ENCODE measurements around the gene EML6.

Gene EML6

DNA sequence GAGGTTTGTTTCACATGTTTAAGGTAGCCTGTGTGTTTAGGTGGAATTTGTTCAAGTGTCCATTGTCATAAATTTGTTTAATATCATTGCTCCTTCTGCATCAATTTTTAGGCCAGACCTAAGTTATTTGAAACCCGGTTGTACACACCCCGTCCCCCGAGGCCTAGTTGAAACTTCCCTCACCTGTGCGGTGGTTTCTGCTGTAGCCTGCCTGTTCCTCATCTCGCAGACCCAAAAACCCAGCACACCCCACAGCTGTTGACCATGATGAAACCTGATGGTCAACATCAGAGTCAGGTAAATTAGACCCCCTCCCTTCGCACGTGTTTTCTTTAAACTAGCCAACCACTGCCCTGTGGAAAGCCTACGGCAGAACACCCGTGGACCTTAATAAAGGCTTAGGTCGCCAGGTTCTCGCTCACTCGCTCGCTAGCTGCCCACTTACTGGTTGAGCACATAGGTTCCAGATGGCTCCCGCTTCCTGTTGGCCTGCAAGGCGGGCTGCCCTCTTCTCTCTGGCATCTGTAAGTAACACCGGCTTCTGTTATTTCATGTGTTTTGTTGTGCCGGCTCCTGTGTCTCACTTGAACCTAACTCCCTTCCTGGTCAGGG is 64.4 kb downstream of the EML6 start:
- H3K36me3 Mint-ChIP-seq, result no peaks in the 10 kb centered on the region
- H3K27me3 Mint-ChIP-seq, result no peaks in the 10 kb centered on the region
- peak; percentile 85 for ATAC-seq
- peaks cover 39% of the 10 kb centered on the region for H3K4me1 Mint-ChIP-seq
- H3K4me3 Mint-ChIP-seq, result peak overlapping the region; percentile 34
- no peaks in the 10 kb centered on the region for H3K9me3 Mint-ChIP-seq
- H3K27ac Mint-ChIP-seq, result peak overlapping the region; percentile 65

DNA sequence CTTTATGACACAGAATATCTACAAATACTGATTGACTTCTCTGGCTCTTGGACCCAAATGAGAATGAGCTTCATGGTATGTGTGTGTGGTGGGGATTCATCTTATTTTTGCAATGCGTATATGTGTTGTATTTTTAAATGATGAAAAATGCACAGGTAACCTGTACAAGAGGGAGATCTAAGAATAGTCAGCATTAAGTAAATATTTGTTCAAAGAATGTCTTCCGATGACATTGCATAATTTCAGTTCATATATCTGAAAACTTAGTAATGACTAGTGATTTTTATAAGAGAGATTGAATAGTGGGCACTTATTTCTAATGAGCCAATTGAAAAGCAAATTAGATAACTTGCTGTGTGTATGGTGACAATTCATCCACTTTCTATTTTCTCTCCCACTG is 66.4 kb downstream of the EML6 start:
- Mint-ChIP-seq H3K27me3 (no peaks in the 10 kb centered on the region), H3K27ac (peak overlapping the region; percentile 65), H3K4me3 (no peak overlapping the region), H3K36me3 (peaks cover under 1% of the 10 kb centered on the region), H3K9me3 (no peaks in the 10 kb centered on the region), H3K4me1 (peaks cover 30% of the 10 kb centered on the region)
- no peak for ATAC-seq

DNA sequence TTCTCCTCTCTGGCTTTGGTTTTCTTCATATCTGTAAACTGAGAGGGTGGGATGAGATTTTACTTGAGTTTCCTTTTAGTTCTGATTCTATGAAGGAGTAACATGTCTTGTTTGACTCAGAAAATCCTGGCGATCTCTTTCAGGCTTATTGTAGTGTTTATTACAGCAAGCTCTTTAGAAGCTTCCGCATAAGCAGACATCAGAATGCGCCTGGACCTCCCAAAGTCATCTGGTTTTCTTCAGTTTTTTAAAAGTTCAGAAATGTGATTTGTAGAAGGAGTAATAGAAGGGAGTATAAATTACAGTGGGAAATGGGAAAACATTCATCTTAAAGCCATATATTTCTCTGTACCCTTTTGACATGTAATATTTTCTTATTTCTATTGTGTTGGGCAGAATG is 68.4 kb downstream of the EML6 start:
- Mint-ChIP-seq H3K4me3 (no peak overlapping the region), H3K36me3 (peaks cover 4% of the 10 kb centered on the region), H3K27me3 (no peaks in the 10 kb centered on the region), H3K9me3 (no peaks in the 10 kb centered on the region), H3K27ac (no peak overlapping the region), H3K4me1 (peaks cover 30% of the 10 kb centered on the region)
- no peak for ATAC-seq

DNA sequence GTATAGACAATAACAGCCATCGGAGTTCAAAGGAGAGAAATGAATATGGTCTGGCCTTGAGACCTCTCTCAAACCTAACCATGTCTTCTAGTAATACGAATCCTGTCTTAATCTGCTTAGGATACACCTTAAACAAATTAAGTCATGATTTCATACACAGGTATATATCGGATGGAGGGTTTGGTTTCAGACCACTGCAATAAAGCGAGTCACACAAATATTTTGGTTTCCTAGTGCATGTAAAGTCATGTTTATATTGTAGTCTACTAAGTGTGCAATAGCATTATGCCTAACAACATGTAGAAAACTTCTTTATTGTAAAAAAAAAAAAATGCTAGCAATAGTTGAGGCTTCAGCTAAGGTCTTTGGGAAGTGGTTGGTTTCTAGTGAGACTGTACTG is 73.8 kb downstream of the EML6 start:
- no peak for ATAC-seq
- no peaks in the 10 kb centered on the region for H3K9me3 Mint-ChIP-seq
- H3K4me1 Mint-ChIP-seq, result peaks cover 6% of the 10 kb centered on the region
- H3K27ac Mint-ChIP-seq, result no peak overlapping the region
- H3K27me3 Mint-ChIP-seq, result no peaks in the 10 kb centered on the region
- peaks cover 4% of the 10 kb centered on the region for H3K36me3 Mint-ChIP-seq
- no peak overlapping the region for H3K4me3 Mint-ChIP-seq

DNA sequence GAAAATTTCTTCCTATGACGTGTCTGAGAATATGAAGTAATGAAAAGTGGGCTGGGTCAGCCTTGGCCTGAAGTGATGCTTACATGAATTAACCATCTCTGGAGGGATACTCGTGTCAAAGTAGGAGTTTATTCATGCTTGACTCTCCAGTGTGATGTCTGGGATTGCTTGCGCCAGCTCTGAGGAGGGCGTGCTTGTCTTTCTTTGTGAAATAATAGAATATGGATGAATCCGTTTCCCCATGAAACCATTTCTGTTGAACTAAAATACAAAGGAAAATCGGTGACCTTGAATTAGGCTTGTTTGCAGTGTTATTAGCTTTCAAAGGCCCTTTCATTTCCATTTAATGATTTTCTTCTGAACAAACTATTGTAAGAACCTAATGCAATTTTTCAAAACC is 77.9 kb downstream of the EML6 start:
- peaks cover 13% of the 10 kb centered on the region for H3K36me3 Mint-ChIP-seq
- ATAC-seq, result no peak
- peaks cover 7% of the 10 kb centered on the region for H3K9me3 Mint-ChIP-seq
- H3K4me1 Mint-ChIP-seq, result no peaks in the 10 kb centered on the region
- H3K4me3 Mint-ChIP-seq, result no peak overlapping the region
- no peaks in the 10 kb centered on the region for H3K27me3 Mint-ChIP-seq
- H3K27ac Mint-ChIP-seq, result no peak overlapping the region

DNA sequence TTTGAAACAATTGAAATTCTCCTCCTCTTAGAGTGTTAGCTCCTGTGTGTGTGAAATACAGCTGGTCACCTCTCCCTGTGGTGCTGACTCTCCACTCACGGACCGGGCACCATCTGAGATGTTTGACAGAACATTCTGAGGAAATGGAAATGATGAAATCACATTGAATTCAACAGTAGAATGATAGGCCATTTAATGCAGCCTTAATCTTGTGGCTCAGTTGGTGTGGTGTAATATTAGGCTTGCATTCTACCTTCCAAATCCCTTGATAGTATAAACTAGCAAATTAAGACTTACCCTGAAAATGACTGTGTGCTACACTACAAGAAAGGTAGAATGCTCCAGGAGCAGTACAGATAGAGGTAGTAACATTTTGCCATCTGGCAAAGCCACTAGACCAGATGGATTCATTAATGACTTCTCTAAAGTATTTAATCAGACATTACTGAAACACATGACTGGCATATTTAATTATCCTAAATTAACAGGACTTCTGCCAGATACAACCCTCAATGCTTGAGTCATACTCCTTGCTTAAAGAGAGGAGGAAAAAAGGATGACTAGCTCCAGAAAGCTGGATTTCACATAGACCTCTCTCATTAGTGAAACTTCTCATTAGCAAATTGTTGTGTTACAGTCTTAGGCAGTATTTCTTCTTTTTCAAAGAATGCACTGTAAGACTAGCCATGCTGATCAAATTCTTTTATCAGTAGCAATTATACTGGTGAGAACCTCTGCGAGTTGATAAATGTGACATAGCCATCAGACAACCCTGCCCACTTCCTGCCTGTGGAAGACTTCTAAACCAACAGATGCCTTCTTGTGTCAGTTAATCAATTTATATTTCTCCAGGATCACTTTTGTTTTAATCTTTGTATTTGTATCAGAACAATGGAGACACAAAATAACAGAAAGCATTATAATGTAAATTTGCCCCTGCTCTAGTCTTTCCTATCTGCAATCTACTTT is 80.6 kb downstream of the EML6 start:
- peaks cover 13% of the 10 kb centered on the region for H3K36me3 Mint-ChIP-seq
- ATAC-seq, result no peak
- no peaks in the 10 kb centered on the region for H3K27me3 Mint-ChIP-seq
- H3K27ac Mint-ChIP-seq, result no peak overlapping the region
- no peaks in the 10 kb centered on the region for H3K4me1 Mint-ChIP-seq
- no peak overlapping the region for H3K4me3 Mint-ChIP-seq
- peaks cover 7% of the 10 kb centered on the region for H3K9me3 Mint-ChIP-seq

DNA sequence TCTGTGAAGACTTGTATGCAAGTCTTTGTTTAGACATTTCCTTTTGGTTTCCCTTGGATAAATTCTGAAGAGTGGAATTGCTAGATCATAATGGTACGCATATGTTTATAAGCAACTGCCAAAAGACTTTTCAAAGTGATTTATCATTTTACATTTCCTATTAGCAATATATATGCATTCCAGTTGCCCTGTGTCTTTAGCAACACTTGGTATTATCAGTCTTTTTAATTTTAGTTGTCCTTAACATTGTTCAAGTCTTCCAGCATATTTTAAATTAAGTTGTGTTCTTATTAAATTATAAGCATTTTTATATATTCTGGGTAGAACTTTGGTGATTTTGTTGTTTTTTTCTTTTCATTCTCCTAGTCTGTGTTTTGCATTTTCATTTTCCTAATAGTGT is 81.8 kb downstream of the EML6 start:
- H3K9me3 Mint-ChIP-seq, result peaks cover 7% of the 10 kb centered on the region
- no peaks in the 10 kb centered on the region for H3K4me1 Mint-ChIP-seq
- H3K4me3 Mint-ChIP-seq, result no peak overlapping the region
- peaks cover 13% of the 10 kb centered on the region for H3K36me3 Mint-ChIP-seq
- no peaks in the 10 kb centered on the region for H3K27me3 Mint-ChIP-seq
- H3K27ac Mint-ChIP-seq, result no peak overlapping the region
- no peak for ATAC-seq

DNA sequence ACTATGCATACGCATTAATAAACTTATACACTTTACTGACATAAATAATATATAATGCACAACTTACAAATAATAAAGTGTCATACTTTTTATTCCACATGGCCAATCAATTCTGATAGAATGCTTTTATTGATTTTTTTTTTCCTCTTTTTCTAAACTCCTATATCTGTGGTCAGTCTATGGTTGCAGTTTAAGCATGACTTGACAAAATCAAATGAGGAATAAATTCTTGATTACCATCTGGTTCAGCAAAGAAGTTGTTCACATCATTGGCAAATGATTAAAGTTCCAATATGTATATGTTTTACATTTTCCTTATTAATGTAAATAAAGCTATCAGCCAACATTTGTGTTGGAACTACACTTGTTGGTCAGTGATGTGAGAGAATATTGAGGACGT is 83.5 kb downstream of the EML6 start:
- Mint-ChIP-seq H3K4me1 (no peaks in the 10 kb centered on the region), H3K27ac (no peak overlapping the region), H3K4me3 (no peak overlapping the region), H3K27me3 (no peaks in the 10 kb centered on the region), H3K9me3 (peaks cover 13% of the 10 kb centered on the region), H3K36me3 (peaks cover 19% of the 10 kb centered on the region)
- no peak for ATAC-seq

DNA sequence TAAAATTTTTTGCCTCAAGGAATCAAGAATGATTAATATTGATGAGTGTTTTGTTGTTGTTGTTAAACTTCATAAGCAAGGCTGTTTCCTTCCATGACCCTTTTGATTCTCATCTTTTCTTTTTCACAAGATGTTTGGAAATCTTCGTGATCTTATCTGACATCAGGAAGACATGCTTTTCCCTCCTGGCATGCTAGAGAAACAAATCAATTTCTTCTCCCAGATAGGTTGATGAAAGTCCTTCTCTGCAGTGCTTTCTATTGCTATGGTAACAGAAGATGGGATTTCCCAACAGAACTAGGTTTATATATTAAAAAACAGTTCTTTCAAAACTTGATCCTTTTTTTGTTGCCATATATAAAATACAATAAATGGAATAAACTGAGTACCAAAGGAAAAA is 85.2 kb downstream of the EML6 start:
- peaks cover 23% of the 10 kb centered on the region for H3K36me3 Mint-ChIP-seq
- no peak overlapping the region for H3K27ac Mint-ChIP-seq
- H3K4me1 Mint-ChIP-seq, result no peaks in the 10 kb centered on the region
- ATAC-seq, result no peak
- peaks cover 13% of the 10 kb centered on the region for H3K9me3 Mint-ChIP-seq
- H3K4me3 Mint-ChIP-seq, result no peak overlapping the region
- no peaks in the 10 kb centered on the region for H3K27me3 Mint-ChIP-seq

DNA sequence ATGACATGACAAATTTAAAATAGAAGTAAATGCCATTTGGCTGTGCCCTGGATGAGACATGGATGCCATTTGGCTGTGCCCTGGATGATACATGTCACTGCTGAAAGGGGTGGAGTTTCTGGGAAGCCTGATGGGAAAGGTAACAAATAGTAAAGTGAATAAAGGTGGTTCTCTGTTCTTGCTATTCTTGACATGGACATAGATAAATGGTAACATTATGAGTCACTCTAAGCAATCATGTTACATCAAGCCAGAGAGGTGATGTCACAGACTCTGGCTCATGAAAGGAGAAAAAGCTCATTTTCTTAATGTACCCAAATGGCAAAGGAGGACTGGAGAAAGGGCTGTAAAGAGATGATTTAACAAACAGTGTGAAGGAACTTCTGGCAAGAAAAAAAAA is 86.4 kb downstream of the EML6 start:
- ATAC-seq, result no peak
- no peak overlapping the region for H3K4me3 Mint-ChIP-seq
- H3K36me3 Mint-ChIP-seq, result peaks cover 29% of the 10 kb centered on the region
- peaks cover 13% of the 10 kb centered on the region for H3K9me3 Mint-ChIP-seq
- H3K4me1 Mint-ChIP-seq, result no peaks in the 10 kb centered on the region
- H3K27ac Mint-ChIP-seq, result no peak overlapping the region
- no peaks in the 10 kb centered on the region for H3K27me3 Mint-ChIP-seq

DNA sequence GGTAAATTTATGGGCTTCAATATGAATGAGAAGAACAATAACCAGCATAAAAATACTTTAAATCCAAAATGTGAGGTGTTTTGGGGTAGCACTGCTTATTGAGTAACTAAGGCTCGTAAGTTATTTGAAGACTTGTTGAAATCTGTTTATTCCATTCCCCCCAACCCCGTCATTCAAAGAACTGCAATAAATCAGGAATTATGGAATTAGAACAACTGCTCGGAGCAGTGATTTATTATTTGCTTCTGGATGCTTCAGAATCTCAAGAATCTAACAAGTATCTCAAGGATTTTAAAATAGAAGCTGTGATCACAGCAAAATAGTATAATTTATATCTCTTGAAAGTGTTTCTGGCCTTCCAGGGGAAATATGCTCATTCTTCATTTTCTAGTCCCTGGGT is 86.8 kb downstream of the EML6 start:
- Mint-ChIP-seq H3K9me3 (peaks cover 9% of the 10 kb centered on the region), H3K27ac (no peak overlapping the region), H3K36me3 (peaks cover 25% of the 10 kb centered on the region), H3K4me3 (no peak overlapping the region), H3K4me1 (no peaks in the 10 kb centered on the region), H3K27me3 (no peaks in the 10 kb centered on the region)
- ATAC-seq, result no peak

DNA sequence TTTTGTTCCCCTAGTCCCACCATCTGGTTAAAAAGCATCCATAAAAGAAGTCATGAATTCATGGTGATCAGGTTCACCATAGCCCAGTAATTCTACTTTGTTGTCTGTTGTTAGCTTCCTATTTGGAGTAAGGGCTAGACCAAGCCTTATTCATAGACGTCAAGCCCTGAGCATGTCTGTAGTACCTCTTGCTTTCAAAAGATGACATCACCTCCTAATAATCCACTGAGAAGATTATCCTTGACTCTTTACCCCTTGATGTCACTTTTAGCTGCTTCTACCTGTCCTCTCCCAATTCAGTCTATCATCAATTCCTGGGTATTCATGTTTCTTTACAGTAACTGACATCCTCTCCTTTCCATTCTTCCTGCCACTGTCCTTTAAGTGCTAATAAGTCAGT is 90.1 kb downstream of the EML6 start:
- no peak overlapping the region for H3K27ac Mint-ChIP-seq
- H3K4me3 Mint-ChIP-seq, result no peak overlapping the region
- H3K9me3 Mint-ChIP-seq, result peaks cover 5% of the 10 kb centered on the region
- no peak for ATAC-seq
- H3K36me3 Mint-ChIP-seq, result peaks cover 19% of the 10 kb centered on the region
- no peaks in the 10 kb centered on the region for H3K27me3 Mint-ChIP-seq
- H3K4me1 Mint-ChIP-seq, result no peaks in the 10 kb centered on the region

DNA sequence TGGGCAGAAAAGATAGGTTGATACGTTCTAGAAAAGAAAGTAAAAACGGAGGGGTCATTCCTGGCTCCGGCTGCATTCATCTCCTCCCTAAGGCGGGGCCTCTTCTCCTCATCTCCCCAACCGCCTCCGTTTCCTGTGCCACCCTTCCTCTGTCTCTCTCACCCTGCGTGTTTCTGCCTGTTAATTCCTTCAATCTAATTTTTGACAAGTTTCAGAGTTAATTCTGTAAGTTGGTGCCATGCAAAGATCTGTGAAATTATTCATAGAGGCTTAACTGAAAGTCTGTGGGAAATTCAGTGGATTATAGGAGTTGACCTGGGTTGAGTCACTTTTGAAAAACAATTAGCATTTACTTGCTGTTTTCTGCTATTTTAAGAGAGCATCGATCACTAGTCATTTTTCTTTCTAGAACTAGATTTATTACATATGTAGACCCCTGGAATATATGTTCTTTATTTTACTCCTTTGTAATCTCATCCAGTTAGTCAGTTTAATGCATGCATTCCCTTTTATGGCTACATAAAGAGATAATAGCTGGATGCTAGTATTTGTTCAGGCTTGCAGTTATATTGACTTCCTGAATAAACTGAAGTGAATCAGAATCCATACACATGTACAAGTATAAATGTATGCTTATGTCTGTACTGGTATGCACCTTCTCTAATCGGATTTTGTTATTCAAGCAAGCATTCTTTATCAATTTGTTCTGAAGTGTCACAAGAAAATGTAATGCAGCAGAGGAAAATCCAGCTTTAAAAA is 91.1 kb downstream of the EML6 start:
- H3K9me3 Mint-ChIP-seq, result peaks cover 5% of the 10 kb centered on the region
- H3K4me1 Mint-ChIP-seq, result no peaks in the 10 kb centered on the region
- H3K36me3 Mint-ChIP-seq, result peaks cover 19% of the 10 kb centered on the region
- H3K4me3 Mint-ChIP-seq, result no peak overlapping the region
- H3K27me3 Mint-ChIP-seq, result no peaks in the 10 kb centered on the region
- ATAC-seq, result no peak
- H3K27ac Mint-ChIP-seq, result no peak overlapping the region

DNA sequence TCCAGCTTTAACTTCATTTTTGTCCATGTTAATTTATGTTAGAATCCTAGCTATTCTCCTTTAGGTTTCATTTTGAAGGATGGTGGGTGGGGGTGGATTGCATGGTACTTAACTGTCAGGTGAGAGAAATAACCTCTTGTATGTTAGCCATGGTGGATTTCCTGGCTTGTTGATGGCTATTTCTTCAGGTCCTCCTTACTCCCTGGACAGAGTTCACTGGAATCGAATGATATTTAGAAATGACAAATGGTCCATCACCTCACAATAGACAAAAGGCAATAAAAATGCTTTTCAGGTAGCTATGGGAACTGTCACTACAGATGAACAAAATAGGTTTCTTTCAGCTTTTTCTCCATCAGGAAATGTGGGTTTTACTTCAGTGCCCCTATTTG is 91.7 kb downstream of the EML6 start:
- Mint-ChIP-seq H3K9me3 (peaks cover 5% of the 10 kb centered on the region), H3K4me3 (no peak overlapping the region), H3K27me3 (no peaks in the 10 kb centered on the region), H3K36me3 (peaks cover 19% of the 10 kb centered on the region), H3K27ac (no peak overlapping the region), H3K4me1 (no peaks in the 10 kb centered on the region)
- ATAC-seq, result no peak

DNA sequence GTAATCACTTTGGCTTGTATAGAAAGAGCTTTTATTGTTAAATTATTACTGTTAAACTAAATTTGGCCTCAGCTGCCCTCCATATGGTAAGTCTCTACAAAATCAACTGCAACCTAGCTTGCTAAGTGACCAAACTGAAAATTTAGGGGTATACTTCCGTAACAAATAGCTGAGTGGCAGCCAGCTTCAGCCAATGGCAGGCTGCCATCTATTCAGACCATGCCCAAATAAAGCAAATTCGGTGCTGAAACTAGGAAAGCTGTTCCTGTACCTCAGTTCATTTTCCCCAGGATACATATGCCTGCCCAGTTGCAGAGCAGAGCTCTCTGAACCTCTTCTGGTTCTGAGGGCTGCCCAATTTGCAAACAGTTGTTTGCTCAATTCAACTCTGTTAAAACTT is 94.8 kb downstream of the EML6 start:
- H3K36me3 Mint-ChIP-seq, result peaks cover 18% of the 10 kb centered on the region
- H3K4me3 Mint-ChIP-seq, result no peak overlapping the region
- no peak overlapping the region for H3K27ac Mint-ChIP-seq
- H3K4me1 Mint-ChIP-seq, result no peaks in the 10 kb centered on the region
- no peaks in the 10 kb centered on the region for H3K27me3 Mint-ChIP-seq
- no peak for ATAC-seq
- no peaks in the 10 kb centered on the region for H3K9me3 Mint-ChIP-seq
